HEK293T (cell line): Measurements from ENCODE around the gene GFRA1.
"Not testable (repeated sequence)": the region's sequence is repeated elsewhere in the genome, so short reads cannot be mapped to it uniquely, and the experiment has no call there.

Source experiments
- CTCF ChIA-PET: fragments of 350-600 bp; formaldehyde crosslinking; extraction: SDS; loops from one replicate; lab custom pipeline; 2021; ENCODE audit warnings: antibody characterized with exemption, inconsistent platforms; lab: Yijun Ruan, JAX
- POLR2A ChIA-PET: fragments of 350-600 bp; formaldehyde crosslinking; extraction: SDS; loops from one replicate; lab custom pipeline; 2020; ENCODE audit warnings: antibody characterized with exemption, inconsistent platforms; lab: Yijun Ruan, JAX
- DNase-seq: peaks from one replicate; pipeline ENCODE4 v3.0.0; 2012; ENCODE audit warnings: mixed read lengths; ENCODE audit errors: extremely low spot score
- ARNT ChIP-seq: fragments of 450-650 bp; IDR thresholded peaks from 2 replicates; pipeline ENCODE4 v1.6.1; 2017; ENCODE audit warnings: mild to moderate bottlenecking
- BHLHE40 ChIP-seq: fragments of 450-650 bp; IDR thresholded peaks from 2 replicates; pipeline ENCODE4 v1.6.1; 2016; ENCODE audit warnings: mild to moderate bottlenecking, moderate library complexity, borderline replicate concordance
- CTBP1 ChIP-seq: fragments of 450-650 bp; IDR thresholded peaks from 2 replicates; pipeline ENCODE4 v1.6.1; 2016; ENCODE audit warnings: borderline replicate concordance
- ELF4 ChIP-seq: fragments of 450-650 bp; IDR thresholded peaks from 2 replicates; pipeline ENCODE4 v1.6.1; 2017; ENCODE audit warnings: antibody characterized with exemption
- FOXA1 ChIP-seq: fragments of 450-650 bp; IDR thresholded peaks from 2 replicates; pipeline ENCODE4 v1.6.1; 2016; ENCODE audit warnings: mild to moderate bottlenecking
- FOXK2 ChIP-seq: fragments of 450-650 bp; IDR thresholded peaks from 2 replicates; pipeline ENCODE4 v1.6.1; 2016; ENCODE audit warnings: mild to moderate bottlenecking
- FOXM1 ChIP-seq: fragments of 450-650 bp; IDR thresholded peaks from 2 replicates; pipeline ENCODE4 v1.6.1; 2017; ENCODE audit warnings: mild to moderate bottlenecking, borderline replicate concordance
- HDGF ChIP-seq: fragments of 450-650 bp; IDR thresholded peaks from 2 replicates; pipeline ENCODE4 v1.6.1; 2017; ENCODE audit warnings: antibody characterized with exemption, borderline replicate concordance
- L3MBTL2 ChIP-seq: fragments of 450-650 bp; conservative IDR thresholded peaks from 2 replicates; pipeline ENCODE4 v1.6.1; 2016; ENCODE audit warnings: mild to moderate bottlenecking
- LEF1 ChIP-seq: fragments of 450-650 bp; IDR thresholded peaks from 2 replicates; pipeline ENCODE4 v1.6.1; 2017; ENCODE audit warnings: mild to moderate bottlenecking, borderline replicate concordance
- NFRKB ChIP-seq: fragments of 450-650 bp; IDR thresholded peaks from 2 replicates; pipeline ENCODE4 v1.6.1; 2016; ENCODE audit warnings: mild to moderate bottlenecking, moderate library complexity
- PKNOX1 ChIP-seq: fragments of 450-650 bp; IDR thresholded peaks from 2 replicates; pipeline ENCODE4 v1.6.1; 2016
- SP1 ChIP-seq: fragments of 450-650 bp; IDR thresholded peaks from 2 replicates; pipeline ENCODE4 v1.6.1; 2017
- SUZ12 ChIP-seq: fragments of 450-650 bp; IDR thresholded peaks from 2 replicates; pipeline ENCODE4 v1.6.1; 2016; ENCODE audit warnings: mild to moderate bottlenecking
- TARDBP ChIP-seq: fragments of 450-650 bp; IDR thresholded peaks from 2 replicates; pipeline ENCODE4 v1.6.1; 2016
- ZNF384 ChIP-seq: fragments of 450-650 bp; IDR thresholded peaks from 2 replicates; pipeline ENCODE4 v1.6.1; 2016

GFRA1 gene

GRCh38 chr10:116043304-116043703, 229.7 kb downstream of the GFRA1 start:
- CTCF ChIA-PET, result no interaction called here
- POLR2A ChIA-PET, result no interaction called here
- TF ChIP-seq TARDBP, result no peak

GRCh38 chr10:116041948-116042347, 231.1 kb downstream of the GFRA1 start:
- ChIA-PET POLR2A (no interaction called here), CTCF (no interaction called here)
- TF ChIP-seq LEF1, result no peak
- TF ChIP-seq ARNT, result no peak
- no peak for TF ChIP-seq NFRKB
- TF ChIP-seq L3MBTL2, result no peak
- no peak for TF ChIP-seq ZNF384
- TF ChIP-seq ELF4, result no peak
- TF ChIP-seq PKNOX1, result no peak
- no peak for TF ChIP-seq SUZ12
- TF ChIP-seq FOXA1, result no peak
- no peak for TF ChIP-seq FOXK2
- no peak for TF ChIP-seq FOXM1
- TF ChIP-seq CTBP1, result no peak
- TF ChIP-seq TARDBP, result no peak
- no peak for TF ChIP-seq HDGF
- TF ChIP-seq BHLHE40, result no peak
- no peak for TF ChIP-seq SP1
- DNase-seq, result no peak

More at GRCh38 chr10:116043304-116043703, 229.7 kb downstream of the GFRA1 start:
- DNase-seq, result no peak

GRCh38 chr10:116039612-116040011, 233.4 kb downstream of the GFRA1 start:
- no peak for TF ChIP-seq ZNF384
- no peak for TF ChIP-seq FOXM1
- TF ChIP-seq FOXA1, result no peak
- no peak for TF ChIP-seq LEF1
- TF ChIP-seq TARDBP, result no peak
- no peak for TF ChIP-seq CTBP1
- TF ChIP-seq ELF4, result no peak
- TF ChIP-seq BHLHE40, result no peak
- no peak for TF ChIP-seq NFRKB
- TF ChIP-seq FOXK2, result no peak
- no peak for TF ChIP-seq PKNOX1
- no peak for TF ChIP-seq SP1
- no peak for TF ChIP-seq SUZ12
- TF ChIP-seq L3MBTL2, result no peak
- no peak for TF ChIP-seq ARNT
- TF ChIP-seq HDGF, result no peak
- CTCF ChIA-PET, result no interaction called here
- DNase-seq, result no peak
- POLR2A ChIA-PET, result no interaction called here

GRCh38 chr10:116038259-116038658, 234.7 kb downstream of the GFRA1 start:
- POLR2A ChIA-PET, result no interaction called here
- CTCF ChIA-PET, result no interaction called here
- DNase-seq, result no peak
- TF ChIP-seq FOXK2 (no peak), TARDBP (no peak), PKNOX1 (no peak), HDGF (no peak), SP1 (no peak), LEF1 (no peak), L3MBTL2 (no peak), ELF4 (no peak), FOXA1 (no peak), ZNF384 (no peak), ARNT (no peak), BHLHE40 (no peak), FOXM1 (no peak), CTBP1 (no peak), NFRKB (no peak), SUZ12 (no peak)

- CTCF ChIA-PET, POLR2A ChIA-PET, DNase-seq: not testable (repeated sequence)
Observed at GRCh38 chr10:116035406-116035805, 237.6 kb downstream of the GFRA1 start.

- DNase-seq, result no peak
- TF ChIP-seq ZNF384 (no peak), TARDBP (no peak), LEF1 (no peak), NFRKB (no peak), ARNT (no peak), ELF4 (no peak), SP1 (no peak), L3MBTL2 (no peak), BHLHE40 (no peak), PKNOX1 (no peak), FOXK2 (no peak), CTBP1 (no peak), HDGF (no peak), SUZ12 (no peak), FOXA1 (no peak), FOXM1 (no peak)
- ChIA-PET POLR2A (no interaction called here), CTCF (interaction anchor here (0.6 kb wide), 1 partner anchor 257 kb away, joined by 3 read pairs; no protein-coding TSS in a partner anchor)
Observed at GRCh38 chr10:116030576-116030975, 242.4 kb downstream of the GFRA1 start.
